Psoas muscle (tissue), 8 donors: ENCODE results near the gene SGK2. TPM values are rescaled to one million over a fixed set of nuclear protein-coding genes. Genes with fewer than 3 reads are reported as not detected.

Experiments used
- ATAC-seq, 4 donors: fragments of 200-7000 bp; cut with Tn5 transposase; one replicate each; pipeline ENCODE4 v1.9.1; 2020; ENCODE audit warnings: moderate library complexity in 3 of 4, mild to moderate bottlenecking in 2 of 4
- DNase-seq, 2 donors: peaks; one replicate each; pipeline ENCODE4 v3.0.0-alpha.2; 2020
- H3K27ac ChIP-seq: fragments of 200-600 bp; one replicate; pipeline ENCODE4 v1.8.0; 2022
- H3K27me3 ChIP-seq, 3 donors: fragments of 200-600 bp in 1 of 3; one replicate each; pipeline versions ENCODE4 v1.6.1 to v1.8.0; 2013 to 2022; ENCODE audit warnings: low read length in 2 of 3, mild to moderate bottlenecking in 2 of 3, moderate library complexity in 1 of 3; ENCODE audit not compliant: insufficient read depth in 3 of 3
- H3K36me3 ChIP-seq, 2 donors: fragments of 200-600 bp in 1 of 2; one replicate each; pipeline versions ENCODE4 v1.6.1 to v1.8.0; 2013 to 2022; ENCODE audit warnings: low read depth in 1 of 2, mild to moderate bottlenecking in 1 of 2, moderate library complexity in 1 of 2; ENCODE audit not compliant: insufficient read depth in 1 of 2
- H3K4me1 ChIP-seq: fragments of 200-600 bp; one replicate; pipeline ENCODE4 v1.8.0; 2022
- H3K4me3 ChIP-seq: fragments of 200-600 bp; one replicate; pipeline ENCODE4 v1.8.0; 2022; ENCODE audit warnings: mild to moderate bottlenecking
- H3K9me3 ChIP-seq: fragments of 200-600 bp; one replicate; pipeline ENCODE4 v1.8.0; 2022
- WGBS, 3 donors: extraction: QIAGEN DNeasy Blood & Tissue Kit; methylation state at CpG; one replicate each; pipeline versions ENCODE4 v1.1.6 to v1.1.7; 2013; 5-methylcytosine and 5-hydroxymethylcytosine counted together
- intact Hi-C, 2 donors: fragments of 100-400 bp; cut with DNase I; formaldehyde crosslinking; loops; one replicate each; pipeline versions ENCODE4 v1.11.0 to v1.14.2; 2022
- polyA plus RNA-seq, 3 donors: library from polyadenylated mRNA; stranded (reverse); fragments of 200-250 nt; gene quantifications; one replicate each; pipeline ENCODE4 v1.2.3, GENCODE V29; 2013
- total RNA-seq, 4 donors: library from RNA; stranded (reverse); fragmentation: NEBNext Ultra II Directional in 2 of 4; extraction: Animal tissue kit (Norgen Biotek cat#: 25700) in 2 of 4; gene quantifications; one replicate each; pipeline versions ENCODE4 v1.2.1 to v1.2.4, GENCODE V29; 2021 to 2023
- TF ChIP-seq, protein P1 (sequence below): fragments of 200-600 bp; IDR thresholded peaks from one replicate; pipeline ENCODE4 v1.8.0; 2022; ENCODE audit warnings: antibody characterized with exemption
- donor health status: healthy with polysubstance abuse.
- donor health status: DM: no; HTN: no; CAD: no; lungs with moderate emphysema.
- donor health status: Bipolar disorder and iron deficiency.
- donor health status: healthy.
- donor health status: DM: yes; HTN: yes; CAD: no.
- donor health status: DM: no; HTN: no; CAD: no.
- donor health status: DM: no; HTN: no; CAD: no.
- donor health status: DM: yes; HTN: yes; CAD: no.

The SGK2 gene
- total and polyA plus RNA-seq, 7 donors, result 0.04 to 0.53 (median 0.14) TPM; not detected in 3

DNA sequence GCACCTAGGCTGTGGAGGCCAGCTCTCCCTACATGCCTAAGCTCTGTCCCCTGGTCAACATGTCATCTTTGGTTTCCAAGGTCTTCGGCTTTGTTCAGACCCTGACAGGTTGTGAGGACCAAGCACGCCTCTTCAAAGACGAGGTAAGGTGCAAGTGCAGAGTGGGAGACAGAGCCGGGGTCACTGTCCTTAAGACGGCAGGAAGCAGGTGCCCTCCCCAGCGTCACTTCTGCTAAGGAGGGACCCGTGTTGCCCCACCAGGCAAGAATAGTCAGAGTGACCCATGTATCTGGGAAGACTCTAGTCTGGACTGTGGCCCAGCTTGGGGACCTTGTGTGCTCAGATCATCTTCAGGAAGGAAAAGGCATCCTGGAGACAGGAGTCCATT is 18.2 kb upstream of the SGK2 start:
- Histone ChIP-seq H3K4me1 (no peaks in the 10 kb centered on the region), H3K4me3 (no peak overlapping the region), H3K9me3 (no peaks in the 10 kb centered on the region), H3K27ac (no peak overlapping the region), H3K36me3 (peaks cover 0 to 80% of the 10 kb centered on the region in 2 donors), H3K27me3 (no peaks in the 10 kb centered on the region)
- ATAC-seq, result no peak
- DNase-seq, result no peak
- WGBS, 3 donors, result 90 to 91% (median 90%) methylated on average over 7 of the region's 7 CpGs
- intact Hi-C loops, result no loop called here
- TF ChIP-seq, protein P1, sequence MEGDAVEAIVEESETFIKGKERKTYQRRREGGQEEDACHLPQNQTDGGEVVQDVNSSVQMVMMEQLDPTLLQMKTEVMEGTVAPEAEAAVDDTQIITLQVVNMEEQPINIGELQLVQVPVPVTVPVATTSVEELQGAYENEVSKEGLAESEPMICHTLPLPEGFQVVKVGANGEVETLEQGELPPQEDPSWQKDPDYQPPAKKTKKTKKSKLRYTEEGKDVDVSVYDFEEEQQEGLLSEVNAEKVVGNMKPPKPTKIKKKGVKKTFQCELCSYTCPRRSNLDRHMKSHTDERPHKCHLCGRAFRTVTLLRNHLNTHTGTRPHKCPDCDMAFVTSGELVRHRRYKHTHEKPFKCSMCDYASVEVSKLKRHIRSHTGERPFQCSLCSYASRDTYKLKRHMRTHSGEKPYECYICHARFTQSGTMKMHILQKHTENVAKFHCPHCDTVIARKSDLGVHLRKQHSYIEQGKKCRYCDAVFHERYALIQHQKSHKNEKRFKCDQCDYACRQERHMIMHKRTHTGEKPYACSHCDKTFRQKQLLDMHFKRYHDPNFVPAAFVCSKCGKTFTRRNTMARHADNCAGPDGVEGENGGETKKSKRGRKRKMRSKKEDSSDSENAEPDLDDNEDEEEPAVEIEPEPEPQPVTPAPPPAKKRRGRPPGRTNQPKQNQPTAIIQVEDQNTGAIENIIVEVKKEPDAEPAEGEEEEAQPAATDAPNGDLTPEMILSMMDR, result no peak

- intact Hi-C loops, result no loop called here
- no peaks in the 10 kb centered on the region for H3K4me1 ChIP-seq
- H3K9me3 ChIP-seq, result no peaks in the 10 kb centered on the region
- no peak overlapping the region for H3K4me3 ChIP-seq
- DNase-seq (no peak), ATAC-seq (no peak)
- peaks cover 0 to 74% of the 10 kb centered on the region in 2 donors for H3K36me3 ChIP-seq
- 72 to 84% (median 76%) methylated on average over 2 of the region's 2 CpGs for WGBS, 3 donors
- no peaks in the 10 kb centered on the region for H3K27me3 ChIP-seq
- no peak overlapping the region for H3K27ac ChIP-seq
- TF ChIP-seq, protein P1, result no peak
Measured at GRCh38 chr20:43541214-43541613, 17.6 kb upstream of the SGK2 start.

GRCh38 chr20:43542161-43542560 is 16.7 kb upstream of the SGK2 start:
- DNase-seq (no peak), ATAC-seq (no peak)
- no peak overlapping the region for H3K4me3 ChIP-seq
- no peak overlapping the region for H3K27ac ChIP-seq
- H3K36me3 ChIP-seq, result peaks cover 0 to 65% of the 10 kb centered on the region in 2 donors
- H3K4me1 ChIP-seq, result no peaks in the 10 kb centered on the region
- TF ChIP-seq, protein P1, result no peak
- H3K27me3 ChIP-seq, result no peaks in the 10 kb centered on the region
- no peaks in the 10 kb centered on the region for H3K9me3 ChIP-seq
- WGBS, 3 donors, result 88 to 93% (median 91%) methylated on average over 5 of the region's 5 CpGs
- intact Hi-C loops, result no loop called here

- Histone ChIP-seq H3K9me3 (no peaks in the 10 kb centered on the region), H3K27me3 (no peaks in the 10 kb centered on the region), H3K27ac (no peak overlapping the region), H3K36me3 (peaks cover 0 to 65% of the 10 kb centered on the region in 2 donors), H3K4me1 (no peaks in the 10 kb centered on the region), H3K4me3 (no peak overlapping the region)
- DNase-seq (no peak), ATAC-seq (no peak)
- 75 to 76% (median 76%) methylated on average over 4 of the region's 4 CpGs for WGBS, 3 donors
- TF ChIP-seq, protein P1, result no peak
- intact Hi-C loops, result no loop called here
Measured at GRCh38 chr20:43542674-43543073, 16.2 kb upstream of the SGK2 start.

DNA sequence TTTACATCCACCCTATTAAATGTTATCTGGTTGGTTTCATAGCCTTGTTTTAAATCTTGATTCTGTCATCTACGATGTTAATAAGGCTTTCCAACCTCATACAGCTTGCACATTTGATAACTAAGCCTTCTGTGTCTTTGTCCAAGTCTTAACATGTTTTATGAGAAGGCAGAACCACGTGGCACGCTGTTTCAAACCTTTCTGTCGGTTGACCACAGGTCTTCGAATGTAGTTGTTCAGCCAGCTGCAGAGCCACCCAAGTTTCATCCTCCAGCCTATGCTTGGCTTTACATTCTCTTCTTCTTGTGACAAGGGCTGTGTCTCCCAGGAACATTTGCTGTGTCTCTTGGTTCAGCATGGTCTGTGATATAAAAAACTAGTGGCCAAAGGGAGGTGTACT is 15.7 kb upstream of the SGK2 start:
- ATAC-seq, result no peak

More for the DNA sequence above, 15.7 kb upstream of the SGK2 start:
- Histone ChIP-seq H3K4me1 (no peaks in the 10 kb centered on the region), H3K9me3 (no peaks in the 10 kb centered on the region), H3K4me3 (no peak overlapping the region), H3K27ac (no peak overlapping the region), H3K36me3 (peaks cover 0 to 63% of the 10 kb centered on the region in 2 donors), H3K27me3 (no peaks in the 10 kb centered on the region)
- no peak for DNase-seq
- TF ChIP-seq, protein P1, result no peak
- intact Hi-C loops, result no loop called here
- whole genome bisulfite sequencing, 3 donors, result 87 to 89% (median 87%) methylated on average over 5 of the region's 5 CpGs
